Lower leg skin (tissue), 3 donors: ENCODE measurements around the gene PLEKHA3.

Source experiments
- CTCF ChIP-seq, 3 donors: fragments of 450-650 bp; IDR thresholded peaks; one replicate each; pipeline ENCODE4 v1.5.1; 2016; ENCODE audit warnings: antibody characterized with exemption in 3 of 3, mild to moderate bottlenecking in 3 of 3, moderate library complexity in 2 of 3
- POLR2A ChIP-seq, 2 donors: fragments of 450-650 bp; IDR thresholded peaks; one replicate each; pipeline ENCODE4 v1.6.1; 2016 to 2017; ENCODE audit warnings: antibody characterized with exemption in 2 of 2, mild to moderate bottlenecking in 1 of 2, moderate library complexity in 1 of 2

DNA sequence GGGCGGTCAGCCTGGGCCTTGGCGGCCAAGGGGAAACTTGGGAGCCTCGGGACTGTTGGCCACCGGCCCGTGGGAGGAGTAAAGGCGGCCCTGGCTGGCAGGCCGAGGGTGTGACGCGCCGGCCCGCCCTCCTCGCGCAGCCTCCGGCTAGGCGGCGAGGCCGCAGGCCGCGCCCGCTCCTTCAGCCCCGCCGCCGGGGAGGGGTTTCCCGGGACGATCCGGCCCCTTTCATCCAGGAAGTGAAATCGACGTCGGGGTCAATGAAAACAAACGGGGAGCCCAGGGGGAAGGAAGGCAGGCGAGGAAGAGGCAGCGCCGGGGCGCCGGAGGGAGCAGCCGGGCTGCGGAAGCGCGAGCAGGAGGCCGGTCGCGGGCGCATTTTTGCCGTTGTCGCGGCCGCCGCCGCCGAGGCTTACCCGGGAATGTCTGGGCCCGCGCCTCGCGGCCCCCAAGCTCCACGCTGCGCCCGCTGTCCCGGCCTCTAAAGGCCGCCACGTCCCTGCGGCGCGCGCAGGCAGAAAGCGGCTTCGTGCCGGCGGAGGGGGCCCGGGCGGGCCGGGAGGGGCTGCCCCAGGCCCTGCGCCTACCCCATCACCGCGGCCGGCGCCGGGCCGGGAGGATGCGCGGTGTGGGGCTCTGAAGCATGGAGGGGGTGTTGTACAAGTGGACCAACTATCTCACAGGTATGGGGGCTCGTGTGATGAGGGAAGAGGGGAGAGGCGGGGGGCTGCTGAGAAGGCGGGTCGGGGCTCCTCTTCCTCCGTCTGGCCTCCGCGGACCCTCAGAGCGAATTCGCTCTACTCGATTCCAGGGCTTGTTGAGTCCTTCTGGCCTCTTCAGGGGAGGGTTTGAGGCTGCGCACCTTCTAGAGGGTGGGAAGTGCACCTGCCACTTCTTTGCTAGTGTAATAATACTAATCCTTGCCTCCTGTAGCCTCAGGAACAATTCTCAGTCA lies at the start of gene PLEKHA3:
- TF ChIP-seq CTCF (IDR thresholded peaks at IDR 0.05) (no peak), POLR2A (IDR thresholded peaks at IDR 0.05) (peak in 1 of 2 donors; percentile 2)
